ENCODE results near the gene TSSC4.

The TSSC4 gene

GRCh38 chr11:2452321-2453012, 51.9 kb downstream of the TSSC4 start:
- no peaks in the 10 kb centered on the region for H3K36me3 ChIP-seq (ENCODE audit: low read depth)
- H3K27ac ChIP-seq (ENCODE audit: poor library complexity, severe bottlenecking): no peak overlapping the region
- no peaks in the 10 kb centered on the region for H3K9me3 ChIP-seq (ENCODE audit: severe bottlenecking)
- no peak for TF ChIP-seq CTCF (IDR thresholded peaks at IDR 0.05; ENCODE audit: poor library complexity, severe bottlenecking)
- no peaks in the 10 kb centered on the region for H3K4me1 ChIP-seq (ENCODE audit: insufficient read depth, poor library complexity, severe bottlenecking)
- ATAC-seq (ENCODE audit: low read depth): no peak
- peak; percentile 32 for DNase-seq (ENCODE audit: low spot score)
- H3K27me3 ChIP-seq (ENCODE audit: insufficient read depth, poor library complexity, severe bottlenecking): no peaks in the 10 kb centered on the region
- H3K4me3 ChIP-seq (ENCODE audit: severe bottlenecking): no peak overlapping the region

- H3K27me3 ChIP-seq (ENCODE audit: insufficient read depth, poor library complexity, severe bottlenecking): no peaks in the 10 kb centered on the region
These were observed 52.9 kb downstream of the TSSC4 start for GRCh38 chr11:2453436-2453835.

More at GRCh38 chr11:2453436-2453835, 52.9 kb downstream of the TSSC4 start:
- H3K4me1 ChIP-seq (ENCODE audit: insufficient read depth, poor library complexity, severe bottlenecking): no peaks in the 10 kb centered on the region
- no peaks in the 10 kb centered on the region for H3K9me3 ChIP-seq (ENCODE audit: severe bottlenecking)
- H3K4me3 ChIP-seq (ENCODE audit: severe bottlenecking): no peak overlapping the region
- H3K27ac ChIP-seq (ENCODE audit: poor library complexity, severe bottlenecking): no peak overlapping the region
- H3K36me3 ChIP-seq (ENCODE audit: low read depth): no peaks in the 10 kb centered on the region
- TF ChIP-seq CTCF (IDR thresholded peaks at IDR 0.05; ENCODE audit: poor library complexity, severe bottlenecking): no peak
- ATAC-seq (ENCODE audit: low read depth): no peak
- no peak for DNase-seq (ENCODE audit: low spot score)

All from RWPE2 (cell line).